SW 1271 (cell line): ENCODE data around the gene RPTOR.
"Not testable (repeated sequence)": the region's sequence is repeated elsewhere in the genome, so short reads cannot be mapped to it uniquely, and the experiment has no call there.

Source experiments
- DNase-seq, 2 experiments: peaks; one replicate each; lab custom pipeline; 2025; lab: John Stamatoyannopoulos, UW

The RPTOR gene

DNA sequence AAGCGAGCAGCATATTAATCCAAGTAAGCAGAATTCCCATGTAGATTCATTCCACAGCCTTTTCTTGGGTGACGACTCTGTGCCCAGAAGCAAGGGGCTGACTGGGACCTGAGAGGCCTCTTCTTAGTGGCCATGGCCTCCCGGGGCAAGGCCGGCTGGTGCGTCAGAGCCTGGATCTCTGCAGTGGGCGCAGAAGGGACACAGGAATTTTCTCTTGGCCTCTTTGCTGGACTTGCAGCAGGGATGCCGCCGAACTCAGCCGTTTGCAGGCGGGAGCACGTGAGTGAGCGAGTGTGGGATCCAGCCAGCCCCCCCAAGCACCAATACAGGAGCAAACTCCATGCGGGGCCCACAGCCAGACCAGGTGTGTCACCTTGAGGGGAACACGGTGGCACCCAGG lies 151.8 kb downstream of the RPTOR start:
- no peak for DNase-seq

DNA sequence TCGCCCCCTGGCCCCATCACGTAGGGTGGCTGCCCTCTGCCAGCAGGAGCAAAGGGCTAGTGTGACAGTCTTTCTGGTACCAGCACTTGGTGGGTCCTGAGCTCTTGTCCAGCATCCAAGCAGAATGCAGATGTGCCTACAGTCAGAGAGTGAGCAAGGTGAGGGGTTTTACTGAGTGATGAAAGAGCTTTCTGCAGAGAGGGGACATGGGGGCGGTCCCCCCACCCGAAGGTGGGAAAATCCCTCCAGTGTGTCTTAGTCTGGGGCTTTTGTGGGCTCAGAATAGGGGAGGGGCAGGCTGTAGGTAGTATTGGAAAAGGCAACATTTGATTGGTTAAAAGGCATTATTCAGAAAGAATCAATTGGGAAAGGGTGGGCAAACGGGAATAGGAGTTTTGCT lies 152.3 kb downstream of the RPTOR start:
- no peak for DNase-seq

DNA sequence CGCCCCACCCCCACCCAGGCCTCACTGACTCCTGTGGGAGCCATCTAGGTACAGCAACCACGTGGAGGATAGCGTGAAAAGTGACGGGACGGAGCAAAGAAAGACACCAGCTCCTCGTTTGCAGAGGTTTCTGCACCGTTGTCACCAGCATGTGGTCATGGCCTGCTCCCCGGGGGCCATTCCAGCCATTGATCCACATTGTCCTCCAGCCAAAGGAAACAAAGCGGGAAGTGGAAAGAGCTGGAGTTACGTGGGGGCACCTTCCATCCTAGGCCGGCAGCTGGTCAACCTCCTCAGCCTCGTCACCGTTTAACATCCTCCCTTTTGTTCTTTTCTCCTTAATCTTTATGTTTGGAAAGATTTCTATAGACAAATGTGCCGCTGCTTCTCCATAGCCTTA lies 153.7 kb downstream of the RPTOR start:
- DNase-seq: no peak

DNA sequence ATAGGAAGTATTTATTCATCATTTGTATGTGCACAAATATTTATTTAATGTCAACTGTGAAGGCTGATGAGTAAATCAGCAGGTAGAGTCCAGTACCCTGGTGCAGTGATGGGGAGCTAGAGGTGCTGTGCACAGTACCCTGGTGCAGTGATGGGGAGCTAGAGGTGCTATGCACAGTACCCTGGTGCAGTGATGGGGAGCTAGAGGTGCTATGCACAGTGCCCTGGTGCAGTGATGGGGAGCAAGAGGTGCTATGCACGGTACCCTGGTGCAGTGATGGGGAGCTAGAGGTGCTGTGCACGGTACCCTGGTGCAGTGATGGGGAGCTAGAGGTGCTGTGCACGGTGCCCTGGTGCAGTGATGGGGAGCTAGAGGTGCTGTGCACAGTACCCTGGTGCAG lies 154.6 kb downstream of the RPTOR start:
- not testable (repeated sequence) for DNase-seq

DNA sequence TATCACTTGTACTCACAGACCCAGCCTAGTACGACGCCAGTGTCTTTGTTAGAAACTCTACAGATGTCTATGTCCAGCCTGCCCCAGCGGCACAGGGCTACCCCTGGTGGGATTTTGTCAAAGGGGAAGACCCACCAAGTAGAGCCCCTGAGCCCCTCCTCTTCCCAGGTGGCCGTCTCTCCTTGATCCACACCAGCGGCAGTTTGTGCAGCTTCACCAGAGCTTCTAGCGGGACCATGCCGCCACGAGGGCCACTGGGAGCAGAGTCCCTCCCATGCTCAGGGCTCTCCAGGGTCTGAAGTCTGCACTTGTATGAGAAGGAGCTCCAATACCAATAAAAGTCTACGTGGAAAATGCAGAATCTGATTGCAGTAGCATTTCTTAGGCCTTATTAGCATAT lies 157.1 kb downstream of the RPTOR start:
- no peak for DNase-seq

DNA sequence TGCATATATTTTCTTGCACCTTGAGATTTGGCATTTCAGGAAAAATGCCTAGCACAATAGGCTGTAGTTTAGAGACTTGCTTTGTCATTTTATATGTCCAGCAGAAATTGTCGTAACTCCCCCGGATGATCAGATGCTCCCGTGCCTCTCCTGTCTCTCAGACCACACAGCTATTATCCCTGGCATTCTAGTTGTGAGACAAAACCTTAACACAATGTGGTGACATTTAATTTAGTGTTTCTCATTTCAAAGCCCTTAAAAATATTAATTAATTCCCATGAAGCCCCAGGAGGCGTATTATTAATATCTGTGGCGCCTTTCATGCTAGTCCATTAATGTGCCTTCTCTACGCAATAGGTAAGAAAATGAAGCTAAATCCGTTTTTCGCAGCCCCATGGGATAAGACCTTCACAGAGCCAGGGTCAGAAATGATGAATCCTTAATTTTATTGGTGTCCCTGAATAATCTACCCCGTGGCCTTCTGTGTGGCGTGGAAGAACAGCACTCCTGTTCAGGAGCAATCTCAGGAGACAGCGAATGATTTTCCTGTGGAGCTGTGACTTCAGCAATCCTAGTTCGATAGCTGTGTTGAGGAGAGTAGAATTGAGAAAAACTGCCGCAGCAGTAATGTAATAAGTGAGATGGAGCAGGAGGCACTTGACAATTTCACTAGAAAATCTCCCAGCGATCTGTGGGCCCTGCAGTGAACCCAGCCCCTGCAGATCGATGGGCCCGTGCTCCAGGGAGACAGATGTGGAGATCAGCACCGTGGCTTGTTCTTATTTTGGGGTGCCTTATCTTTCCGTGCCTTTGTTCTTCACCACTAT lies 157.9 kb downstream of the RPTOR start:
- DNase-seq: no peak

DNA sequence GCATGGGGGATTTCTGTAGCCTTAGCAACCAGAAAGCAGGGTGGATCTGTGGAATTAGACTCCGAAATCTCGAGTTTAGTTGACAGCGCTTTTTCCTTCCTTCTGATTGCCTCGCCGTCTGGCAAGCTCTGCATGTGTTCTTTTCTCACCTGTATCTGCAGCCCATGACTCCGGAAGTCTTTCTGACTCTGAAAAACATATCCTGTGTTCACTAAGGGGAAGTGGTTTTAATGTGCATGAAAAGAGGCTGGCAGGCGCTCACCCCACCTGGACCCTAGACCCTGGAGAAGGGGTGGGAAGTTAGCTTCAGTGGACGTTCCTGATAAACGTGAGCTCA lies 158.5 kb downstream of the RPTOR start:
- no peak for DNase-seq

DNA sequence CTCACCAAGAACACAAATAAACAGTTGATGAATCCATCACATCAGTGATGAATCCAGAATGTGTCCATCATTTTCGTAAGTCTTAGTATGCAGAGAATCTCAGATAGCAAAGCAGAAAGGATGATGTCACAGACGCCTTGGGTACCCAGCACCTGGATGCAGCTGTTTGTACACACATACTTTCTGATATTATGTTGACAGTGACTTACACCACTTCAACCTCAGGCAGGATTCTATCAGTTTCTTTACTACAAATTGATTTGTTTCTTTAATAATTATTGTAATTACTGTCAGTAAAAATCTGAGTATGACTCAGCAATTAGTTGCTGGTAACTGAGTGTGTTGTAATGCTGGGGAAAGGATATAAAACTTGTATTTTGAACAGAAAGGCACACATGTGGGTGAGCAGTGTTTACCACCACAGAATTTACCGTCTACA lies 159.8 kb downstream of the RPTOR start:
- no peak for DNase-seq

DNA sequence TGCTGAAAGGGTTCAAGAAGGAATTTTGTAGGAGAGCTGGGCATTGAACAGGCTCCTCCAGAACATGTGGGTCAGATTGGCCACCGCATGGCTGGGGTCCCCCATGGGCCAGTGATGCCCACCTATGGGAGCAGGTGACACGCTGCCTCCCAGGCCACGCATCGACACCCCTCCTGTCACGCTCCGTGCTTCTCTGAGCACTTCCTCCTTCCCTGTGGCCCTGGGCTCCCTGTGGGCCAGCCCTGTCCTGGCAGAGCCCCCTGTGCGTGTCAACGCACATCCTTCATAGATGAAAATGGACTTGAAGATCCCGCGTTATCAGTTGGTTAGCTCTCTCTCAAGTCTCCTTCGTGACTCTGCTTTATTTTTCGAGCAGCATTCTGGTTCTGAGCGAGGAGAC lies 160.3 kb downstream of the RPTOR start:
- no peak for DNase-seq

DNA sequence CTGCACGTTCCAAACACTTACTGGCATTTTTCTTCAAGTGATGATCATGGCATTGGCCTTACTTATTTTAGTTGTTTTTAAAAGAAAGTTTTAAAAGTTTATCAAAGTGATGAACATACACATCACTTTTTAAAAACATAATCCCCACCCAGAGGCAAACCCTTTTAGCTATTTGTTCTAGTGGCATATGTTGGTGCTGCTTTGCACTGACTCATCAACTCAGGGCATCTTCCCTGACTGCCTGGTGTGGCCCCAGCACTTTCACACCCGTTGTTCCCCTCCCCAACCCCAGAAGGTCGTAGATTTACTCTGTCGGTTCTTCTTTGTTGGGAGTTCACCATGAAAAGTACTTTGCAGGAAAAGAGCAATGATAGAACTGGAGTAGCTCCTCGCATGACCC lies 161.3 kb downstream of the RPTOR start:
- DNase-seq: no peak

DNA sequence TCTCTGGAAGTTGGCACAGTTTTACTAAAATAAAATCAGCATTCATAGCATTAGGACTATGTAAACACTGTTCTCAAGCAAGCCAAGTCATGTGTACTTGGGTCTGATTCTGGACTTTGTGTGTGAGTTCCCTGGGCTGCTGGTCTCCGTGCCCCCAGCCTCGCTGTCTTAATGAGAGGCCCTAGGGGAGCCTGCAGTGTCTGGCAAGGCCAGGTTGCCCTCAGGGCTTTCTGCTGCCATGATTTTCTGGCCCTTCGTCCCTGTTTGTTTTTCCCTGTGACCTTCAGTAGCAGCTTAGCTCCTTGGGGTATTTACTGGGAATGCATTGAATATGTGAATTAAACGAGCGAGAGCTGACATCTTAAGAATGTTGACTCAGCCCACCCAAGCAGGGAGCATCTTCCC lies 161.8 kb downstream of the RPTOR start:
- DNase-seq: no peak

DNA sequence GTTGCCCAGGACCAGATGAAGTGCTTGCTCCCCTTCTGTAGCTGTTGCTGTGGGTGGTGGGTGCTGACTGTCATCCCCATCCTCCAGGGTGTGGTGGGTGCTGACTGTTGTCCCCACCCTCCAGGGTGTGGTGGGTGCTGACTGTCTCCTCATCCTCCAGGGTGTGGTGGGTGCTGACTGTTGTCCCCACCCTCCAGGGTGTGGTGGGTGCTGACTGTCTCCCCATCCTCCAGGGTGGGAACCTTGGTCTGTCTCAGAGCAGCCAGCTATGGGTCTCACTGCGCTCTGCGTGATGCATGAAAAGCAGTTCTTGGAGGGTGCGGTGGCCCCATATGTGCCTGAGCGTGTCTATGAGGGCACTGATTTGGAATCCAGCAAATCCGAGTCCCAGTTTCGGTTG lies 163.8 kb downstream of the RPTOR start:
- DNase-seq: no peak

DNA sequence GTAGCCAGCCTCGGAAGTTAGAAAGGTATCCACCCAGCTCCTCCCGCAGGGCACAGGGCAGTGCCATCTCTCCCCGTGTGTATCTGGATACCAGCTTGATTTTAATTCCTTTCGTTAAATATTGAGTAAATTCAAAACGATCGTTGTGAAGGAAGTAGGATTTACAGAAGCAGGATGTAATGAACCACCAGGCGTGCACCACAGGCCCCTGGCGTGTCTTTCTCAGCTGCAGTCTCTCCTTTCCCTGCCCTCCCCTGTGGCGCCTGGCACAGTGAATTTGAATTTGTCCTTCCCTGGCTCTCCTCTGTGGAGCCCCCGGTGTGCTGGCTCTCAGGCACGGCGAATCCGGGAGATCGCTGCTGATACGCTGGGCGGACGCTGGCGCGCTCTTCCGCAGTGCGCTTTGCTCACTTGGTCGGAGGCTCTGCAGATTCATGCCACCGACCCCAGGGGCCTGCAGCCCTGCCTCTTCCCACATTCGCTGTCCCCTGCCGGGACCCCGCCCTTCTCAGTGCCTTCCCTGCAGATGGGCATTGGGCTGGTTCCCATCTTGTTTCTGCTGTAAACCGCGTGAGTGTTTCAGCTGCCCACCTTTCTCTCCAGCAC lies 164.6 kb downstream of the RPTOR start:
- no peak for DNase-seq

DNA sequence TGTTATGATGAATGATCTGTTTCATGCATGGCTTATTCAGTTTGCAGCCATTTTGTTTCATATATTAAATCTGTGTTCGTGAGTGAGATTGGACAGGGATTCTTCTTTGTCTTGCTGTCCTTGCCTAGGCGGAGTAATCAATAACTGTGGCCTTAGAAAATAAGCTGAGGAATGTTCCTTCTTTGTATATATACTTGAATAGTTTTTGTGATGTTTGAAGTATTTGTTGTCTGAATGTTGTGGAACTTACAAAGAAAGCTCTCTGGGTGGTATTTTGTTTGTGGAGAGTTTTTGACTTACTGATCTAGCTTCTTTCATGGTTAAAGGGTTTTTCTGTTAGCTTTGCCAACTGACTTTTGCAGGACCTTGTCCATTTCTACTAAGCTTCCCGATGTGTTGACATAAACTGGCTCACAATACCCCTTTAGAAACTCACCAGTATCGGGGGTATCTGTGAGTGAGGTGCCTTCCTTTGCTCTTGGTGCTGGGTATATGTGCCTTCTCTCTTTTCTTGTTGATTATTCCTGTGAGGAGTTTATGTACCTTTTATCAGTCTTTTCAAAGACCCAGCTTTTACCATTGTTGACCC lies 166.2 kb downstream of the RPTOR start:
- DNase-seq: no peak

DNA sequence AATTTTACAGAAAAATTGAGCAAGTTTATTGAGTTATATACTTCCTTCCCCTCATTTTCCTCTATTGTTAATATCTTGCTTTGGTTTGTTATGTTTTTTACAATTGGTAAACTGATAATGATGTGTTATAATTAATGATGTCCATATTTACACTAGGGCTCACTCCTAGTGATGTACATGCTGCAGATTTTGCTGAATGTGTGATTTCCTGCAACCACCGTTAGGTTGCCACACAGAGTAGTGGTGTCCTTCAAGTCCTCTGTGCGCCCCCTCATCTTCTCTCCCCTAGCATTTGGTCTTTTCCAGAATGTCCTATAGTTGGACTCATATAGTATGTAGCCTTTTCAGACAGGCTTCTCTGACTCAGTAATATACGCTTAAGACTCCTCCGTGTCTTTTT lies 167.5 kb downstream of the RPTOR start:
- no peak for DNase-seq

DNA sequence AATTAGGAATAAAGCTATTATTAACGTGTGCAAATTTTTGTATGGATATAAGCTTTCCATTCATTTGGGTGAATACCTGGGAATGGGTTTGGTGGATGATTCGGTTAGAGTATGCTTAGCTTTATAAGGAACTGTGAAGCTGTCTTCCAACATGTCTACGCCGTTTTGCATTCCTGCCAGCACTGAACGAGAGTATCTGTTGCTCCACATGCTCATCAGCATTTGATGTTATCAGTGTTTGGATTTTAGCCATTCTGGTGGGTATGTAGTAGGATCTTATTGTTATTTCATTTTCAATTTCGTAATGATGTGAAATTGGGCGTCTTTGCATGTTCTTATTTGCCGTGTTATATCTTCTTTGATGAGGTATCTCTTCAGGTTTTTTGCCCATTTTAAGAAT lies 168.0 kb downstream of the RPTOR start:
- DNase-seq: no peak

DNA sequence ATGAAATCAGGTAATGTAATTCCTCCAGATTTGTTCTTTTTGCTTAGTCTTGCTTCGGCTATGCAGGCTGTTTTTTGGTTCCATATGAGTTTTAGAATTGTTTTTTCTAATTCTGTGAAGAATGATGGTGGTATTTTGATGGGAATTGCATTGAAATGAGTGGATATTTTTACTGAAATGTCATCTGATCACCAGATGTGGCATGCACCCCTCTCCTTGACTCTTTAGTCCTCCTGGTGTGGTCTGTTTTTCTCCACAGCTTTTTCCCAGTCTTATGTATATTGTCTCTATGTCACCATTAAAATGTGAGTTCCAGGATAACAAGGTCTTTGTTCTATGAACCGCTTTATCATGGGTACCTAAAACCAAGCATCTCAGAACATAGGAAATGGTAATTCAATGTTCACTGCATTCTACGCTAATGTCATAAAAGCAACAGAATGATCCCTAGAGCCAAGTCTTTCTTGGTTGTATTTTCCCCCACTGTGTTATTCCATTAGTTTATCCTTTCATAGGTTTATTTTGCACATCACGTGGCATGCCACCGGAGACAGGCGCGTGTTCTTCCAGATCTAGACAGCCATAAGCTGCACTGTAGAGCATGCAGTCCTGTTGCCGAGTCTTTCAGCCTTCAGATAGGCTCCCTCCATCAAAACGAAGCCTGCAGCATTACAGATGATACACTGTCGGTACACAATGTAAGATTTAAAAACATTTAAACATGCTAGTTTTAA lies 172.5 kb downstream of the RPTOR start:
- no peak for DNase-seq

DNA sequence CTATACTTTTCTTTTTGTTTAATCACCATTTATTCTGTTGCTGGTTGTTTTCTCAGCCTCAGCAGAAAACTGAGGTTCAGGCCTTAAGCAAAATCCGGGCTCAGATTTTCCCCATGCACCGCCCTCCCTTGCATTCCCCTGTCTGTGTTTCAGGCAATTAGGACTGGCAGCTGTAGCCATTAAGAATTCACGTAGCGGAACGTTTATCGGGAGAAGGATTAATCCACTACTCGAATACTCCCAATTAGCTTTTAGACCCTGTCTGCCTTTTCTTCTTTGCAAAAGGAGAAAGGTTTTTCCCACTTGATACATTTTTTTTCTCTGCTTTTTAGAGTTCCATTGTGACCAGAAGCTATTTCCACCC lies 173.1 kb downstream of the RPTOR start:
- no peak for DNase-seq

DNA sequence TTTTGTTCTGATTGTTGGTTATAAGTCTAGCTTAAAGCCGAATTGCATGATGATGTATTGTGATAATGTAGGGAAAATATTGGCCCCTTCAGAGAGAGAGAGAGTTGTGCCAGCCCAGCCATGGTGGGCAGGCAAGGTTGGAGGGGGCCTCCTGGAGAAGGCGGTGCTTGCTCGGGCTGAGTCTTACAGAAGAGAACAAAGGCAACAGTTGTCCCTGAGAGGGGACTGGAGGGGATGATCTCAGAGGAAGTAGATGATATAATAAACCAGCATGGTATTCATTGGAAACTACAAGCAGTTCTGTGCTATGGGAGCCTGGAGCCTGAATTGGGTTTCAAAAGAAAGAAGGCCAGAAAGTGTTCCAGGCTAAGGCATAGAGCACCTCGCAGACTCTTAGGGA lies 173.8 kb downstream of the RPTOR start:
- DNase-seq: no peak

DNA sequence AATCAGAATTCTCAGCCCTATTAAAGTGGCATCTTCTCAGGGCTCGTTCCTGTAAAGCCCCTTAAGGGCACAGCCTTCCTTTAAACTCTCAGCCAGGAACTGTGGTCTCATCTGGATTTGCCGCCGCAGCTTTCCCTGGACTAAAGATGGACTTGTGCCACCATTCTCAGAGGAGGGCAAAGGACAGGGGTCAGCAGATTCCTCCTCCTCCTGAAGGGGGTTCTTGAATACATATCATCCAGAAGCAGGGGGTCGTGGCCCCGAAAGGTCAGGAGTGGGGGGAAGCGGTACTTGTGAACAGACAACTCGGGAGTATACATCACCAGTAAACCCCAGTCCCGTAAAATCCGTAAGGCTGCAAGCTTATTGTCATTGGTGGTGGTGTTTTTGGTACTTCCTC lies 174.8 kb downstream of the RPTOR start:
- no peak for DNase-seq

DNA sequence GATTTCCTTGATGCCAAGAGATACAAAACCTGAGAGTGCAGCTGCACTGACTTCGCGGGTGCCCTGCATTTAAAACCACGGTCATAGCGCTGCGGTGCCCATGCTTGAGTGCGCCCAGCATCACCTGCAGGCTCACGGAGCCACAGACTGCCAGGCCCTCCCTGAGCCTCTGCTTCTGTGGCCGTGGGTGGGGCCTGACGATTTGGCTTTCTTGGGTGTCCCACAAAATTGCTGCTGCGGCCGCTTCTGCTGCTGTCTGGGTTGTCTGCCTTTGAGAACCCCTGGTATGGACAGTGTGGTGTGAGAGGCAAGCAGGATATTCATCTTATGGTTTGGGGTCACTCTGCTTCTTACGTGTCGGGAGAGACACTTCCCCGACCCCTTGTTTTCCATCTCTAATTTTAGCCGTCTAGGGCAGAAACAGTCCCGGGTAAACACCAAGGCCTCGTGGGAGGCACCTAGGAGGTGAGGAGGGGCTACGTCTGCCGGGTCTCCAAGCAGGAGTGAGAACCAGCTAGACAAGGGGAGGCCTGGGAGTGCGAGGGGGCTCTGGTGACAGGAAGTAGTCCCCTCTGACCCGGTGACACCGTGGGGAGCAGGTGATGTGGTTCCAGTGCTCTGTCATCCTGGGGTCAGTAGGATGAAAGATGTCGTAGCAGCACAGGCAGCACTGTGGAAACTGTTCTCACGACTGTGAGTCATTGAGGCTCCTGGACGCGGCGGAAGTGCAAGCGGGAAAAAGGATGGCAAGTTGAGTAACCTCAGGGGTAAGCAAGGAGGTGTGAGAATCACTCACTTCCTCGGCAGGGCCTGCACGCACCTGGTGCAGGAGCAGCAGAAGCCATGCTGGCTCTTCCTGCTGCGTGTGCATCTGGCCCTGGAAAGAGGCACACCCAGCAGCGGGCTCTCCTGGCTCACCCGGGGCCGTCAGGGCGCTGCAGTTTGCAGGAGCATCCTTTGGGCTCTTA lies 176.3 kb downstream of the RPTOR start:
- no peak for DNase-seq

DNA sequence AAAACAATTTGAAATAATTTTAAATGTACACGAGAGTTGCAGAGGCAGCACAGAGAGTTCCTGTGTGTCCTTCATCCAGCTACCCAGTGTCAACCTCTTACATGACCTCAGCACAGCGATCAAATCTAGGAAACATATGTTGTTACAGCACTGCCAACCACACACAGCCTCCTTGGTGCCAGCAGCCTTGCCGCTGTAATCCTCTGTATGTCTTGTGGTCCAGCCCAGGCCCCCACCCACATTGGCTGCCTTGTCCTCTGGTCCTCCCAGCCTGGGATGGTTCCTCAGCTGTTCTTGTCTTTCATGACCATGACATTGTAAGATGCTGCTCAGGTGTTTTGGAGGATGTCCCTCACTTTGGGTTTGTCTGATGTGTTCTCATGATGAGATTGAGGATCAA lies 178.0 kb downstream of the RPTOR start:
- DNase-seq: no peak
